ENCODE measurements around the gene NXPH2.

NXPH2 gene

GRCh38 chr2:138787053-138787666, 7.0 kb upstream of the NXPH2 start:
- TF ChIP-seq TAF1 (IDR thresholded peaks at IDR 0.05; ENCODE audit: borderline replicate concordance, insufficient read depth, low read length) (no peak), SIN3A (IDR thresholded peaks at IDR 0.05; ENCODE audit: borderline replicate concordance, insufficient read depth, low read length) (no peak), FOXP2 (optimal IDR thresholded peaks at IDR 0.05; ENCODE audit: borderline replicate concordance, extremely low read depth, extremely low read length, insufficient read depth) (no peak), POLR2AphosphoS5 (IDR thresholded peaks at IDR 0.05; ENCODE audit: low read depth, low read length) (no peak)
- TF ChIP-seq, protein P1, sequence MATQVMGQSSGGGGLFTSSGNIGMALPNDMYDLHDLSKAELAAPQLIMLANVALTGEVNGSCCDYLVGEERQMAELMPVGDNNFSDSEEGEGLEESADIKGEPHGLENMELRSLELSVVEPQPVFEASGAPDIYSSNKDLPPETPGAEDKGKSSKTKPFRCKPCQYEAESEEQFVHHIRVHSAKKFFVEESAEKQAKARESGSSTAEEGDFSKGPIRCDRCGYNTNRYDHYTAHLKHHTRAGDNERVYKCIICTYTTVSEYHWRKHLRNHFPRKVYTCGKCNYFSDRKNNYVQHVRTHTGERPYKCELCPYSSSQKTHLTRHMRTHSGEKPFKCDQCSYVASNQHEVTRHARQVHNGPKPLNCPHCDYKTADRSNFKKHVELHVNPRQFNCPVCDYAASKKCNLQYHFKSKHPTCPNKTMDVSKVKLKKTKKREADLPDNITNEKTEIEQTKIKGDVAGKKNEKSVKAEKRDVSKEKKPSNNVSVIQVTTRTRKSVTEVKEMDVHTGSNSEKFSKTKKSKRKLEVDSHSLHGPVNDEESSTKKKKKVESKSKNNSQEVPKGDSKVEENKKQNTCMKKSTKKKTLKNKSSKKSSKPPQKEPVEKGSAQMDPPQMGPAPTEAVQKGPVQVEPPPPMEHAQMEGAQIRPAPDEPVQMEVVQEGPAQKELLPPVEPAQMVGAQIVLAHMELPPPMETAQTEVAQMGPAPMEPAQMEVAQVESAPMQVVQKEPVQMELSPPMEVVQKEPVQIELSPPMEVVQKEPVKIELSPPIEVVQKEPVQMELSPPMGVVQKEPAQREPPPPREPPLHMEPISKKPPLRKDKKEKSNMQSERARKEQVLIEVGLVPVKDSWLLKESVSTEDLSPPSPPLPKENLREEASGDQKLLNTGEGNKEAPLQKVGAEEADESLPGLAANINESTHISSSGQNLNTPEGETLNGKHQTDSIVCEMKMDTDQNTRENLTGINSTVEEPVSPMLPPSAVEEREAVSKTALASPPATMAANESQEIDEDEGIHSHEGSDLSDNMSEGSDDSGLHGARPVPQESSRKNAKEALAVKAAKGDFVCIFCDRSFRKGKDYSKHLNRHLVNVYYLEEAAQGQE (IDR thresholded peaks at IDR 0.05; ENCODE audit: insufficient read depth in 1 of 2, low read depth in 2 of 2, low read length in 2 of 2): no peak

- no peak for TF ChIP-seq TAF1 (IDR thresholded peaks at IDR 0.05; ENCODE audit: borderline replicate concordance, insufficient read depth, low read length)
- no peak for TF ChIP-seq FOXP2 (optimal IDR thresholded peaks at IDR 0.05; ENCODE audit: borderline replicate concordance, extremely low read depth, extremely low read length, insufficient read depth)
Measured at GRCh38 chr2:138782383-138782782, 2.2 kb upstream of the NXPH2 start.

DNA sequence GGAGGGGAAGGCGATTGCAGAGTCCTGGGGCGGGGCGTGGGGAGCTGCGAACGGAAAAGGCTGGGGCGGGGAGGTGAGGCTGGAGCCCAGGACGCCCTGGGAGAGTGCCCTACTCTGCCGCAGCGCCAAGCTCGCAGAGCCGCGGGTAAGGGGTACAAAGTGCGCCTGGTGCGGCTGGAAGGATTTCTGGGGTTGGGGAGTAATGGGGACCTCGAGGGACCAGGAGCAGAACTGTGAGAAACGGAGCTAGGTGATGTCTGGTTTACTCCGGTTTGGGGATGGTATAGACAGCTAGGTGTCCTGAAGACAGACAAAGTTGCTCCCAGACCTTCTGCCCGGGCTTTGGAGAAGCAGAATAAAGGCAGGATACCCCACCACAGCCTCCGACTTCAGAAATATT, 718 bp upstream of the NXPH2 start:
- no peak for TF ChIP-seq POLR2AphosphoS5 (IDR thresholded peaks at IDR 0.05; ENCODE audit: low read depth, low read length)
- TF ChIP-seq SIN3A (IDR thresholded peaks at IDR 0.05; ENCODE audit: borderline replicate concordance, insufficient read depth, low read length): no peak
- TF ChIP-seq, protein P1 (IDR thresholded peaks at IDR 0.05; ENCODE audit: insufficient read depth in 1 of 2, low read depth in 2 of 2, low read length in 2 of 2): no peak
- no peak for TF ChIP-seq TAF1 (IDR thresholded peaks at IDR 0.05; ENCODE audit: borderline replicate concordance, insufficient read depth, low read length)
- no peak for TF ChIP-seq FOXP2 (optimal IDR thresholded peaks at IDR 0.05; ENCODE audit: borderline replicate concordance, extremely low read depth, extremely low read length, insufficient read depth)

DNA sequence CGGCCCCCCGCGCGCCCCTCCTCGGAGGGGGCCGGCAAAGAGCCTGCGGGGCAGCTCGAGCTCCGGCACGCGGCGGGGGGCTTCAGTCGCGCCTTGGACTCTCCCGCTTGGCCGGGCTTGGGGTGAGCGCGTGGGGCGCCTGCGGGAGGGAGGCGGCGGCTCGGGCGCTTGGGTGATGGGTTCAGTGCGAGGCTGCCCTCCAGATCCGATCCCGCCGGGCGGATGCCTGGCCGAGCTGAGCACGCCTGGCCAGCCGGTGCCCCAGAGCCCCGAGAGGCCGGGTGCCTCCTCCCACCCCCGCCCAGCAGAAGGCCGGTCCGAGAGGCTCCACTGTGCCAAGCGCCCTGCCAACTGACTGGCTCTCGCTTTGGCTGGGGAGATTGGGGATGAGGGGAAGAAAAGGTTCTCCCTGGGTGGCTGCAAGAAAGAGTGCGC, 273 bp upstream of the NXPH2 start:
- TF ChIP-seq, protein P1 (IDR thresholded peaks at IDR 0.05; ENCODE audit: insufficient read depth in 1 of 2, low read depth in 2 of 2, low read length in 2 of 2): no peak
- no peak for TF ChIP-seq SIN3A (IDR thresholded peaks at IDR 0.05; ENCODE audit: borderline replicate concordance, insufficient read depth, low read length)
- no peak for TF ChIP-seq POLR2AphosphoS5 (IDR thresholded peaks at IDR 0.05; ENCODE audit: low read depth, low read length)
- TF ChIP-seq FOXP2 (optimal IDR thresholded peaks at IDR 0.05; ENCODE audit: borderline replicate concordance, extremely low read depth, extremely low read length, insufficient read depth): no peak
- no peak for TF ChIP-seq TAF1 (IDR thresholded peaks at IDR 0.05; ENCODE audit: borderline replicate concordance, insufficient read depth, low read length)

DNA sequence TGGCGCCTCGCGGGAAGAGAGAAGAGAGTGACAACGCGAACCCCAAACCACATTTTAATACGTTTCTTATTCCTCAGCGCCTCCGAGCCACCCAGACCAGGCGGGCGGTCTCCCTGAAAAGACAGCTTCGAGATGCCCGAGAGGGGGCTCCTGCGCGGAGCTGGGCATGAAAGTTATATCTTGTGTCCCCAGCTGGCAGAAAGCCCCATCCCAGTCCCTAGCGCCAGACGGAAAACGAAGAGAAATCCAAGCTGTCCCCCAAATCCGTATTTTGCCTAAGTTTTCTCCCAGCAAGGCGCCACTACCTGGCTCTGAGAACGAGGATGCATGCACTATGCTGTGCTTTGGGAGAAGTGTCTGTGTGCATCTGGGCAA, 797 bp downstream of the NXPH2 start:
- TF ChIP-seq POLR2AphosphoS5 (IDR thresholded peaks at IDR 0.05; ENCODE audit: low read depth, low read length): no peak
- TF ChIP-seq, protein P1 (IDR thresholded peaks at IDR 0.05; ENCODE audit: insufficient read depth in 1 of 2, low read depth in 2 of 2, low read length in 2 of 2): no peak
- TF ChIP-seq FOXP2 (optimal IDR thresholded peaks at IDR 0.05; ENCODE audit: borderline replicate concordance, extremely low read depth, extremely low read length, insufficient read depth): no peak
- no peak for TF ChIP-seq TAF1 (IDR thresholded peaks at IDR 0.05; ENCODE audit: borderline replicate concordance, insufficient read depth, low read length)
- TF ChIP-seq SIN3A (IDR thresholded peaks at IDR 0.05; ENCODE audit: borderline replicate concordance, insufficient read depth, low read length): no peak

Measured in PFSK-1 (cell line).